ENCODE data around the gene CEP350. TPM values are rescaled to one million over a fixed set of nuclear protein-coding genes. Genes with fewer than 3 reads are reported as not detected.

Gene CEP350
- total and polyA plus RNA-seq, 2 donors from 2014 or later: 2.8 to 46.5 TPM

DNA sequence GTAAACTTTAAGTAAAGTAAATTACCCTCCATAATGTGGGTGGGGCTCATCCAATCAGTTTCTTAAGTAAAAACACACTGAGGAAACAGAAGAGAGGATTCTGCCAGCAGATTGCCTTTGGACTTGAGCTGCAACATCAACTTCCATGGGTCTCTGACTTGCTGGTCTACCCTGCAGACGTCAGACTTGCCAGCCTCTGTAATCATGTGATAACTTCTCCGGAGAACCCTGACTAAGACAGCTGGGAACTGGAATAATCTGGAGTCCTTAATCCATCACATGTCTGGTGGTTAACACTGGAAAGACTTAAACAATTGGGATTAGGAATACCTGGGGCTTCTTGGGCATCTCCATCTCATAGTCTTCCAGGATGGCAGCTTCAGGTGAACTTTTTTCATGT is 13.2 kb upstream of the CEP350 start:
- H3K9ac ChIP-seq (ENCODE audit: low read length in 3 of 3): no peak overlapping the region
- no peaks in the 10 kb centered on the region for H3K36me3 ChIP-seq (ENCODE audit: control insufficient read depth in 2 of 3, insufficient read depth in 3 of 3, low read length in 3 of 3)
- no peak for DNase-seq
- FAIRE-seq: no peak
- no peak overlapping the region for H3K27ac ChIP-seq (ENCODE audit: low read depth in 2 of 2, low read length in 2 of 2)
- intact Hi-C loops (cut with DNase I): no loop called here
- no peak overlapping the region for H3K4me3 ChIP-seq (ENCODE audit: low read length in 3 of 3)
- H3K9me3 ChIP-seq (ENCODE audit: control insufficient read depth in 2 of 3, insufficient read depth in 1 of 3, low read length in 3 of 3): no peaks in the 10 kb centered on the region
- TF ChIP-seq, protein P1, sequence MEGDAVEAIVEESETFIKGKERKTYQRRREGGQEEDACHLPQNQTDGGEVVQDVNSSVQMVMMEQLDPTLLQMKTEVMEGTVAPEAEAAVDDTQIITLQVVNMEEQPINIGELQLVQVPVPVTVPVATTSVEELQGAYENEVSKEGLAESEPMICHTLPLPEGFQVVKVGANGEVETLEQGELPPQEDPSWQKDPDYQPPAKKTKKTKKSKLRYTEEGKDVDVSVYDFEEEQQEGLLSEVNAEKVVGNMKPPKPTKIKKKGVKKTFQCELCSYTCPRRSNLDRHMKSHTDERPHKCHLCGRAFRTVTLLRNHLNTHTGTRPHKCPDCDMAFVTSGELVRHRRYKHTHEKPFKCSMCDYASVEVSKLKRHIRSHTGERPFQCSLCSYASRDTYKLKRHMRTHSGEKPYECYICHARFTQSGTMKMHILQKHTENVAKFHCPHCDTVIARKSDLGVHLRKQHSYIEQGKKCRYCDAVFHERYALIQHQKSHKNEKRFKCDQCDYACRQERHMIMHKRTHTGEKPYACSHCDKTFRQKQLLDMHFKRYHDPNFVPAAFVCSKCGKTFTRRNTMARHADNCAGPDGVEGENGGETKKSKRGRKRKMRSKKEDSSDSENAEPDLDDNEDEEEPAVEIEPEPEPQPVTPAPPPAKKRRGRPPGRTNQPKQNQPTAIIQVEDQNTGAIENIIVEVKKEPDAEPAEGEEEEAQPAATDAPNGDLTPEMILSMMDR (IDR thresholded peaks at IDR 0.05; ENCODE audit: borderline replicate concordance, extremely low read depth, insufficient read depth): no peak
- H3K27me3 ChIP-seq (ENCODE audit: control insufficient read depth, insufficient read depth, low read length): no peaks in the 10 kb centered on the region
- H3K4me1 ChIP-seq (ENCODE audit: control insufficient read depth in 2 of 3, insufficient read depth in 2 of 3, low read depth in 1 of 3, low read length in 3 of 3): no peaks in the 10 kb centered on the region

DNA sequence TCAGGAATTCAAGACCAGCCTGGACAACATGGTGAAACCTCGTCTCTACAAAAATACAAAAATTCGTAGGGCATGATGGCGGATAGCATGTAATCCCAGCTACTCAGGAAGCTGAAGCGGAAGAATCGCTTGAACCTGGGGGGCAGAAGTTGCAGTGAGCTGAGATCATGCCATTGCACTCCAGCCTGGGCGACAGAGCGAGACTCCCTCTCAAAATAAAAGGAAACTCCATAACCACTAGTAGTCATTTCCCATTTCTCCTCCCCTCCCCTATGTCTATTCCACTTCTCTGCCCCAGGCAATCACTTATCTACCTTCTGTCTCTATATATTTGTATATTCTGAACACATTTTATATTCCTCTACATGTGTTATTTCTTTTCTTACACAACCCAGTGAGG is 4.0 kb upstream of the CEP350 start:
- no peak overlapping the region for H3K4me3 ChIP-seq (ENCODE audit: low read length in 3 of 3)
- peaks cover 0 to 4% (median 0%) of the 10 kb centered on the region in 3 donors for H3K4me1 ChIP-seq (ENCODE audit: control insufficient read depth in 2 of 3, insufficient read depth in 2 of 3, low read depth in 1 of 3, low read length in 3 of 3)
- TF ChIP-seq, protein P1 (IDR thresholded peaks at IDR 0.05; ENCODE audit: borderline replicate concordance, extremely low read depth, insufficient read depth): no peak
- H3K36me3 ChIP-seq (ENCODE audit: control insufficient read depth in 2 of 3, insufficient read depth in 3 of 3, low read length in 3 of 3): no peaks in the 10 kb centered on the region
- H3K9me3 ChIP-seq (ENCODE audit: control insufficient read depth in 2 of 3, insufficient read depth in 1 of 3, low read length in 3 of 3): no peaks in the 10 kb centered on the region
- H3K9ac ChIP-seq (ENCODE audit: low read length in 3 of 3): no peak overlapping the region
- H3K27ac ChIP-seq (ENCODE audit: low read depth in 2 of 2, low read length in 2 of 2): no peak overlapping the region
- H3K27me3 ChIP-seq (ENCODE audit: control insufficient read depth, insufficient read depth, low read length): no peaks in the 10 kb centered on the region
- FAIRE-seq (no peak), DNase-seq (no peak)
- intact Hi-C loops (cut with DNase I): no loop called here

DNA sequence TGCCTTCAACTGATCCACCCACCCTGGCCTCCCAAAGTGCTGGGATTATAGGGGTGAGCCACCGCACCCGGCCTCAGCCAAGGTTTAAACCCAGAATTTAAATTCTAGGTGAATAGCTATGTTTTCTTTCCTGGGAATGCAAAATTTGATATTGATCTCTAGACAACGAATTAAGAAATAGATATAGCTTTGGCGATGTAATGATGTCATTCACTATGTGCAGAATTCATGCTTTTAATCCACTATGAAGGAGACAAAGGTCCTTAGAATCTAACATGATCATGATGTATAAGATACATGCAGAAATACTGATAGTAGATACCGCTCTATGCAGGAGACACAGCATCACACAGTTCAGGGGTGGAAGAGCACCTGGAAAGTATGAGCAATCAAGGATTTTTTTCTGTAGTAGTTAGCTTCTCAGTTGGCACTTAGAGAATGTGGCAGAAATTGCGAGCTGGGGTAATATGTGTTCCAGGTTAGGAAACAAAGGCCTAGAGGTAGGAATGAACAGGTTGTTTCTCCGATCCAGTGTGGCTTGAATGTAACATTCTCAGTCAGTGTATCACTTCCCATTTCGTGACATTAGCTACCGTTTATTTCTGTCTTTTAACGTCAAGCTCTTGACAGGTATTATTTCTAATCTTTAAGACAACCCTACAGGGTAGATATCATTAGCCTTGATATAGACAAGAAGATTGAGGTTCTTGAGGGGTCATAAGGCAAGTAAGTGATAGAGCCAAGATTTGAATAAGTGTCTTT is 3.0 kb upstream of the CEP350 start:
- H3K27ac ChIP-seq (ENCODE audit: low read depth in 2 of 2, low read length in 2 of 2): no peak overlapping the region
- no peak for DNase-seq
- no peak overlapping the region for H3K4me3 ChIP-seq (ENCODE audit: low read length in 3 of 3)
- intact Hi-C loops (cut with DNase I): no loop called here
- no peaks in the 10 kb centered on the region for H3K9me3 ChIP-seq (ENCODE audit: control insufficient read depth in 2 of 3, insufficient read depth in 1 of 3, low read length in 3 of 3)
- no peaks in the 10 kb centered on the region for H3K27me3 ChIP-seq (ENCODE audit: control insufficient read depth, insufficient read depth, low read length)
- TF ChIP-seq, protein P1 (IDR thresholded peaks at IDR 0.05; ENCODE audit: borderline replicate concordance, extremely low read depth, insufficient read depth): no peak
- H3K9ac ChIP-seq (ENCODE audit: low read length in 3 of 3): no peak overlapping the region
- peaks cover 0 to 4% (median 0%) of the 10 kb centered on the region in 3 donors for H3K4me1 ChIP-seq (ENCODE audit: control insufficient read depth in 2 of 3, insufficient read depth in 2 of 3, low read depth in 1 of 3, low read length in 3 of 3)
- no peaks in the 10 kb centered on the region for H3K36me3 ChIP-seq (ENCODE audit: control insufficient read depth in 2 of 3, insufficient read depth in 3 of 3, low read length in 3 of 3)
- no peak for FAIRE-seq

Data from kidney (tissue), 14 donors.